M059J (cell line): ENCODE data around the gene PML. TPM values are rescaled to one million over a fixed set of nuclear protein-coding genes. Genes with fewer than 3 reads are reported as not detected.
"Not testable (repeated sequence)": the region's sequence is repeated elsewhere in the genome, so short reads cannot be mapped to it uniquely, and the experiment has no call there.

Experiments used
- DNase-seq: peaks from one replicate; pipeline ENCODE4 v3.0.0-alpha.2; 2012; ENCODE audit warnings: low read depth
- total RNA-seq: library from RNA; depleted of rRNA; stranded (reverse); fragments of >200 nt; shearing (Covaris generic); gene quantifications from 2 replicates; pipeline ENCODE4 v1.2.3, GENCODE V29; 2014

Gene PML
- total RNA-seq, 1 experiment from 2014 or later = 74.6 TPM

DNA sequence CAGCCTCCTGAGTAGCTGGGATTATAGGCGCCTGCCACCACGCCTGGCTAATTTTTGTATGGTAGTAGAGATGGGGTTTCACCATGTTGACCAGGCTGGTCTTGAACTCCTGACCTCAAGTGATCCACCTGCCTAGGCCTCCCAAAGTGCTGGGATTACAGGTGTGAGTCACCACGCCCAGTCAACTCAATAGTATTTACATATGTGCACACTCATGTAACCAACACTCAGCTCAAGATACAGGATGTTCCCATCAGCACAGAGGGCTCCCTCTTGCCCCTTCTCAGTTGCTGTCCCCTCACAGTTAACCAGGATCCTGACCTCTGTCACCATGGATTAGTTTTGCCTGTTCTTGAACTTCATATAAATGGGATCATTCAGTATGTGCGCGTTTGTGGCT is 61.8 kb downstream of the PML start:
- DNase-seq = not testable (repeated sequence)

DNA sequence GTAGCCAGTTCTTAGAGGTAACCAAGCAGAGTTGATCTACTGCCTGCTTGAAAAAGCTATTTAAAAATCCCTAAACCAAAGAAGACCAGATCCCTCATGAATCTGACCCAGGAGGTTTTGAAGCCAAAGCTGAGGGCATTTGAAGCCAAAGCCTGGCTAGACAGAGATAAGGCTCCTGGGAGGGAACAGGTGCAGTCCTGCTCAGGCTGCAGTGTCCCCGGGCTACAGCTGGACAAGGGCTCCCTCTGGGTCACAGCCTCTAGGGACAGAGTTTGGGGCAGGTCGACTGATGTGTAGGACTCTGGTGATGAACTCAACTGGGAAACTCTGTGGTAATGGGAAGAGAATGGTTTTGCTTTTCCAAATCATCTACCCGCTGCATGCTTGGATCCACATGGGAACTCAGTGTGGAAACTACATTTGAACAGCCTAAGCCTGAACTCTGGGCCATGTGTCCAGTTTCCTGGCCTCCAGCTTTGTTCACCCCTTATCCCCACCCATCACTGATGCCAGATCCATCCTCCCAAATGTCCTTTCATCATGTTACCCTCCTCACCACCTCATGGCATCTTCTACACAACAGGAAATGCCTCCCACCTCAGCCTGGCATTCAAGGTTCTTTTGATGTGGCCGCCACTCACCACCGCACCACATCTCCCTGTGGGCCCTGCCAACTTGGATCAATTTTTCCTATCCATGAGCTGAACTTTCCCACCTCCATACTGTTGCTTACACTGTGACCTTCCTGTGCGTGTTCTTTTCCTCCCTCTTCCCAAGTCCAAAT is 64.7 kb downstream of the PML start:
- DNase-seq = not testable (repeated sequence)

DNA sequence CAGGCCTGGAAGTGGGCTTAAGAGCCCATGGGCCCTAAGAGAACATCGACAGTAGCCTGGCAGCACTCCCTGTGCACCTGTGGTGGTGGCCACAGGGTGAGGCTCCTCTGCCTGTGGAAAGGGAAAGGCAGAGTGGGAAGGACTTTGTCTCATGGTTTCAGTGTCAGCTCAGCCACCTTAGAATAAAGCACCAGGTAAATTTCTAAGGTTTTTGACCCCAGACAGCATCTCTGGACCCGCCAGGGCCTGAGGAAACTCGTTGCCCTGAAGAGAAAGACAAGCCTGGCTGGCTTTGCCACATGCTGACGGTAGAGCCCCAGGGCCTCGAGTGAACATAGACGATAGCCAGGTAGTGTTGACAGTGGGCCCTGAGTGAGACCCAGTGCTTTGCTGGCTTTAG is 65.7 kb downstream of the PML start:
- no peak for DNase-seq

DNA sequence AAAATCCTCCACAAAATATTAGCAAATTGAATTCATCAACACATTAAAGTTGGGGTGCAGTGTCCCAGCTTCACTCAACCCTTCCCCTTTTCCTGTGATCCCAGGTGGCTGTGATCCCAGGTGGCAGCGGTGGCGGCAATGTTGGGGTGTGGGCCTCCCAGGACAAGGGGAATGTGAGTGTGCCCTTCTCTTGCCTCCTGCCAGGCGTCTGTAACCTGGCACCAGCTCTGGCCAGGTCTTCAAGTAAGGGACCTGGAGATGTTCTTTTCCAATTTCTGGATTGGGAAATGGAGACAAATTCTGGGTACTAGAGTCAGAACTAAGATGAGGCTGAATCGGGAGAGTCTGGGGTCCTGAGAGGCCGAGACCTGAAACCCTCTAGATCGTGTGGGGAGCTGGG is 67.7 kb downstream of the PML start:
- no peak for DNase-seq

DNA sequence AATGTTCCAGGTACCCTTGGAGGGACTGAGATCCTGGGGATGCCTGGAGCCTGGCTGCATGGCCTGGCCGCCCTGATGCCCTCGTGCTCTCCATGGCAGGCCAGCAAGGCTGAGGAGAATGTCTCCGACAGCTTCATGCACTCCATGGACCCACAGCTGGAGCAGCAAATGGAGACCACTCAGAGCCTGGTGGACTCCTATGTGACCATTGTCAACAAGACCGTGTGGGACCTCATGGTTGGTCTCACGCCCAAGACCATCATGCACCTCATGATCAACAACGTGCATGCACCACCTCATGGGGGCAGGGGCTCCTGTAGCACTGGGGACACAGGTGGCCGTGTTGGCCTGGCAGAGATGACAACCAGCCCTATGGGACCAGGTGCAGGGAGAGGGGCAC is 68.2 kb downstream of the PML start:
- no peak for DNase-seq

DNA sequence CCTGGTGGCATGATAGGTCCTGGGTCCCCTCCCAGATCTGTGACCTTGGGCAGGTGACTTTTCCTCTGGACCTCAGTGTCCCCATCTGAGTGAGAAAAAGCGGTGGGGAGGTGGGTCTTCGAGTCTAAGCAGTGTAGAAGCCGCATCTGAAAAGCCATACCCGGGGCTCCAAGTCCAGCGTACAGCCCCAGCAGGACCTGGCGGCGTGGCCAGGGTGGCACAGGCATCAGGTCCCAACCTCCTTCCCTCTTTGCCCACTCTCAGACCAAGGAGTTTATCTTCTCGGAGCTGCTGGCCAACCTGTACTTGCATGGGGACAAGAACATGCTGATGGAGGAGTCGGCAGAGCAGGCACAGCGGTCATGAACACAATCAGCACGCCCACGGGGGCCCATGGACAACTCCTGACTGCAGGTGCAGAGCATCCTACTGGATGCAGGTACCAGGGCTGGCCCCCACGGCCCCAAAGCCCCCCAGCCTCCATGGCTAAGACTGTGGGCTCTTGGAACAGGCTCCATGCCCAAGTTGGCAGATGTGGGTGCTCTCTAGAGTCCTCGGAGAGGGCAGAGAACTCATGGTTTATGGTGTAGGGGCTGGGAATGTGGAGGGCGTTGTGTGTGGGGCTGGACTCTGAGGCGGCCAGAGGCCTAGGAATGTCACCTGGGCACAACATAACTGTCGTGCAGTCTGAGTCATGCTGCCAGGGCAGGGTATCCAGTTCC is 69.1 kb downstream of the PML start:
- DNase-seq = not testable (repeated sequence)

DNA sequence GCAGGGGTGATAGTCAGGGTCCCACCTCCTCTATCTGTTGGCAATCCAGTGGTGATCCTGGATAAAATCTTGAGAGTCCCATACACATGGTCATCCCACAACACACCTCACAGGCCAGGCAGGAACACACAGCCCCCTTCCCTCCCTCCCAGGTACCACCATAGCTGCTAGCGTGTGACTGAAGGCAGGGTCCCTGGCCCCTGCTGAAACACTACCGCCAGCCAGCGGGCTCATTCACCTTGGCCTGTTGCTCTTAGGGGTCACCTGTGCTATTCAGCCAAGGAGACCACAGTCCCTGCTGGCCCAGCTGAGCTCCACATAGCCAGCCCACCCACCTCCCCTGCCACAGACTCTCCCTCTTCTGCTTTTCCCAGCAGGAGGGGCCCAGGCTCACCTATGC is 69.7 kb downstream of the PML start:
- not testable (repeated sequence) for DNase-seq

DNA sequence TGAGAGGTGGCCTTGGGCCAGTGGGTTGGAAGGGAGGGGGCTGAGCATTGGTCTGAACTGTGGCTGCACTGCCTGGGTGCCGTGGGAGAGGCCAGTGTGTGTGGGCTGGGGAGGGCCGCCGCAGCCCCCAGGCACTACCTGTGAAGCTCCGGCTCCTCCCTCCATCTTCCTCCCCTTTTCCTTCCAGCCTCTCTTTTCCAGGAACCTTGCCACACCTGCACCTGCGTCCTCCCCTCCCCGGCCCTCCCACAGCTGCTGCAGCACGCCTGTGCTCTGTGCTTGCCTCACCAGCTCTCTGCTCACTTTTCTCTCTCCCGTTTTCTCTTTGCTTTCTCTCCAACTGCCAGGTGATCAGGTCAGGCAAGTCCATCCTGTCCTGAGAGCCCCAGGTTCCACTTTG is 70.3 kb downstream of the PML start:
- not testable (repeated sequence) for DNase-seq

DNA sequence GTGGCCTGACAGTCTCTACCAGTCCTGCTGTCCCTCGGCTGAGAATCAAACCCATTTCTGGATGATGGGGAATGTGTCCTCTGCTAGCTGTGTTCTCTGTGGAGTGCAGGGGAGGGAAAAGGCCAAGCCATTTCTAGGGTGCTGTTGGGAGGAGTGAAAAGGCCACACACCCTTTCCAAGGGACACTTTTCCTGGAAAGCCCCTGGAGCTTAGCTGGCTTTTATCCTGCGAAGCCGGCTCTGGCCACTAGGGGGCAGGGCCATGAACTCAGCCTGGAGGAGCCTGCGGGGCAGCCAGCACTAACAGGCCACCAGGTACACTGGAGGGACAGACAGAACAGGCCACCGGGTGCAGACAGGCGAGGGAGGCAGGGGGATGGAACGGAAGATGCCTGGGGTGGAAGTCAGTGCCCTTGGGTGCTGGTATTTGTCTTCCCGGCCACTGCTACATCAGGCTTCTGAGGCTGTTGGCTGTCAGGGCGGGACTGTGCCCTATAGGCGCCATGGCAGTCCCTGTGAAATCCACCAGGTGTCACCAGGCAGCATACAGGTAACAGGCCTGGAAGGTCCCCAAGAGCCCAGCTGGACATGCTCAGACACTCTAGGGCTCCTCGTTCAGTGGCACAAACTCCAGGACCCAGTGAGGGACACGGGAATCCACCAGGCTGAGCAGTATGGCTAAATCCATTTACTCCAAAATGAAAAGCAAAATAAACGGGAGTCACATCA is 71.3 kb downstream of the PML start:
- not testable (repeated sequence) for DNase-seq

DNA sequence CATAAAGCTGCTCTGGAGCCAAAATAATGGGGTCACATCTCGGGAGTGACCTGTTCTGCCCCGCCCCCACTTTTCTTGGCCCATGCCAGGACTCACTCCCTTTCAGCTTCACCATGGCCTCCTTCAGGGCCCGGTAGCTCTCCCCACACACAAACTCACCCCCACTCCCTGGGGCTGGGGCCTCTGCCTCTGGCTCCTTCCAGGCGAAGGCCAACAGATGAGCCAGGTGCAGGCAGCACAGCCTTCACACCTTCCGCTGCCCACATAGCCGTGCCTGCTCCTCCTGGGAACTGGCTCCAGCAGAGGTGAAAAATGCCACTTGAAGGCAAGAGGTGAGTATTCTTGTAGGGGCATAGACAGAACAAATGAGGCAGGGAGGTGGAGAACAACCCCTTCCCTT is 77.1 kb downstream of the PML start:
- not testable (repeated sequence) for DNase-seq

DNA sequence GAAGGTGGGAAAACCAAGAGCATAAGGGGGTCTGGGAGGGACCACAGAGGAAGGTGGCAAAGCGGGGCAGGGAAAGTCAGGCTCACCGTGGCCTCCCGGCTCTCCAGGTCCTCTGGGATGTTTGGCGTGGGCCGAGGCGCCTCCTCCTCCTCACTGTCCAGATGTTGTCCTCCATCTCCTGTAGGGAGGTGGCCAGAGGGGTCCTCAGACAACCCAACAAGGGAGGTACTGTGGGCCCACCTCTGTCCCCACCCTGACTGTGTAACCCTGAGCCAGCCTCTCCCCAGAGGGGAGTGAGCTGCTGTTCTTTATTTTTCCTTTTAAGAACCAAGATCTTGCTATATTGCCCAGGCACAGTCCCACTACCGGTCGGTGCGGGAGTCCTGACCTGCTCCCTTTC is 77.6 kb downstream of the PML start:
- not testable (repeated sequence) for DNase-seq

DNA sequence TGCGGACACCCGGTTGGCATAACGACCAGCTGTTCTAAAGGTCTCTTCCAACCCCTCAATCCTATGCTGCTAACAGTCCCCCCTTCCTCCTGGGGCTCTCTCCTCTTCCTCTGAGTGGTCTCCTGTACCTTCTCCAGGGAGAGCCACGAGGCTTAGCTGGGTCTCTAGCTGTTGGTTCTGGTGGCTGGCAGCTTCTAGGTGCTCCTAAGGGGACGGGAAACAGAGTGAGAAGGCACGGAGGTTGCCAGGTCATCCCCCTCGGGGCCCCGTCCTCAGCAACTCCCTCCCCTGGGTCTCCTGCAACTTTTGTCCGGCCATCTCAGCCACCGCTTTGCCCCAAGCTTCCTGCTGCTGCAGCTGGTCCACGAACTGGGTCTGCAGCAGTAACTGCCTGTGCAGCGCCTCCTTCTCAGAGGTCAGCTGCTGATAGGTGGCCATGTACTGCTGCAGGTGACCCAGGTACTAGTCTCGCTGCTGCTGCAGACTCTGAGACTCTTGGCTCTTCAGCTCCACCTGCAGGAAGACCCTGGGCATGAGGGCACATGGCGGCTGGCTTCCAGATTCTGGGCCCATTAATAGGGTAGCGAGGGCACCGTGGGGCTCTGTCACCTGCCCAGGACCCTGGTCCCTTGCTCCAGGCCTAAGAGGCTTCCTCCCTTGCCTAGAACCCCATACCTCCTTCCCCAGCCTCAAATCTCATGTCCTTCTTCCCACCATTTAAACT is 78.3 kb downstream of the PML start:
- DNase-seq = not testable (repeated sequence)

DNA sequence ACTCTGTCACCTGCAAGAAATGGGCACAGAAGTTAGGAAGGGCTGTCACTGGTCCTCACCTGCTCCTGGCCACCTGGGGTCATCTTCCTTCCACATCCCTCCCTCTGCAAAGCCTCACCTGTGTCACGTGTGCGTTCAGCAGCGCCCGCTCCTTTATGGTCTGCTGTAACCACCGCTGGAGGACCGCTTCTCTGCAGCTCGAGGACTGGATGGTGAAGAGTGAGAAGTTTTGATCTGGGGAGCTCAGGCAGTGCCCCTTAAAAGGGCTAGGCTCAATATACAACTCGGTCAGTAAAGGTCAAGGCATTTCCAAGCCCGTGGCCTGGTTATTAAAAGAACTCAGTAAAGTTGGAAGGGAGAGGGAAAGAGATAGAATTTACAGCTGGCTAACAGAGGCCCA is 81.3 kb downstream of the PML start:
- not testable (repeated sequence) for DNase-seq

DNA sequence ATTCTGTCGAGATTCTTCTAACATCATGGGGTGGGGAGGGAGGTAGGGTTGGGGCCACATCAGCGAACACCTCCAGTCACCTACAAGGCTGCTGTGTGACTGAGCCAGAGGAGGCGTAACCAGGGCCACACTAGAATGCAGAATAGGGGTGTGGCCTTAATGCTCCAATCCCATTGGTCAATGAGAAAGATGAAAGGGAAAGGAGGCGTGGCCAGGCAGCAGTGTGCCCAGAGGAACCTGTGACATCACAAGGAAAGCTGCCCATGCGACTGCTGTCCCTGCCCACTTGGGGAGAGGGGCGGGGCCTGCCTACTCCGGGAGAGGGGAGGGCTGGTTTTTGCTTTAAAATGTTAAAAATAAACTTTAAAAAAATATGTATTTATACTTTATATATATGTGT is 87.9 kb downstream of the PML start, which contains the start of gene GOLGA6A:
Gene GOLGA6A, minus strand, starts transcription at position 101 of the 400 bp plus-strand sequence. Its CDS starts 41 bp downstream, at position 60.
- not testable (repeated sequence) for DNase-seq

DNA sequence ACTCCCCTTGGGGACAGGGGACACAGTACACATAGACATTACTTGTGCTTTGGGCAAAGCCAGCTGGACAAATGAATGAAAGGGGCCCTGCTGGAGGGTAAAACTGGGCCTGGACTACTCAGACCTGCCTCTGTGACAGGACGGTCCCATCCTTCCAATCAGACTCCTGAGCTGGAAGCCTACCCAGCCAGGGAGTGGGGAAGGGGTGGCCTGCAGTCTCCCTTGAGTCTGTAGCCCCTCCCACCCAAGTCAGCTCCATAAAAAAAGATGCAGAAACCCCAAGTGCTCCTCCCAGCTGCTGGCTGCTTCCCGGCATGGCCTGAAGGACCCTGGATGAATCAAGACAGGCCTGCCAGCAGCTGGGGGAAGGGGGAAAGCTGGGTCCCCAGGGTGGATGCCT is 100.1 kb downstream of the PML start:
- DNase-seq = not testable (repeated sequence)

DNA sequence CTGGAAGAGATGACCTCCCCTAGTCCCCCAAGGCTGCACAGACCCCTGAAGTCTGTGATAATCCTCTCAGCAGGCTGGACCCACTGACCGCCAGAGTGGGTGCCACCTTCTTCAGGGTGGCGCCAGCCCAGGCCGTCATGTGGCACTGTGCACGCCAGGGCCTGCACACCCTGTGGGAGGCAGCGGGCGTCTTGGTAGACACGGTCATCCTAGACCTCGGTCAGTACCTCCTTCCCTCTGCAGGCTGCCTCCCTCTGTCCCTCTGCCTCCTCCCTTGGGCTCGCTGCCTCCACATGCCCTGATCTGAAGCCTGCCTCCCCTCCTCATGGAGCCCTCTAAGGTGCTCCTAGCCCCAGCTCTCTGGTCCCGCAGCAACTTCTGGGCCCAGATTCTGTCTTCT is 101.1 kb downstream of the PML start:
- not testable (repeated sequence) for DNase-seq

DNA sequence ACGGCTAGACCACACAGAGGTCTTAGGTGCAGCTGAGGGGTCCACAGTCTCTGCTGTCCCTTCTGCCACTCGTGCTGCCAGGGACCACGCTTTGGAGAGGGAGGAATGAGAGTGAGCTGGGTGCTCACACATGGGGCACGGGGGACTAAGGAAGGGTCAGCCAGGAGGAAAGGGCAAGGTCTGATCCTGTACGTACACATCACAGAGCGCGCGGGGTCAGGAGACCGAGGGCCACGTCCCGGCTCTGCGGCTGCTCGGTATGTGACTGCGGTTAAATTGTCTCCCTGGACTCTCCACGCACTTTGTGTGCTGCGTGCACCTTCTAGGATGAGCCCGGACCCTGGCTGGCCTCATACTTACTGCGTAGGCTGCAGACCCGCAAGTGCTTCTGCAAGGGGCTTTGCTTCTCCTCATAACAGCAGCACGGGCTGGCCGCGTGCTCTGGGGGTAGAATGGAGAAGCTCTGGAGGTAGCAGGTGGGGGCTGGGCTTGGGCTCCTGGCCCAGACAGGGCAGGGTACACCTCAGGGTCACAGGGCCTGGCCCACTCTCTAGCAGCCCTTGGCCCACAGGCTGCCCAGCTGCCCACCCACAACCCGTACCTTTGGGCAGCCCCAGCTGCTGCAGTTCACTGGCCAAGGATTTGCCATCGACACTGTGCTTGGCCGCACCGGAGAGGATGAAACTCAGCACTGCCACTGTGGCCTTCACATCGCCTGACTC is 102.4 kb downstream of the PML start:
- DNase-seq = not testable (repeated sequence)
